NCI-H2107 treated with DMSO at 0.1 percent for 48 hours (cell line): ENCODE results near the gene PTPRU.

Experiments used
- DNase-seq: peaks from one replicate; lab custom pipeline; 2025; ENCODE audit not compliant: unreplicated experiment; lab: John Stamatoyannopoulos, UW

Gene PTPRU

GRCh38 chr1:29330089-29330488, 93.8 kb downstream of the PTPRU start:
- no peak for DNase-seq

- no peak for DNase-seq
Observed at GRCh38 chr1:29330856-29331255, 94.5 kb downstream of the PTPRU start.

GRCh38 chr1:29331309-29331708, 95.0 kb downstream of the PTPRU start:
- DNase-seq = no peak

GRCh38 chr1:29331729-29332128, 95.4 kb downstream of the PTPRU start:
- DNase-seq = no peak

- peak; percentile 11 for DNase-seq
Observed at GRCh38 chr1:29332204-29332603, 95.9 kb downstream of the PTPRU start.

- peak; percentile 19 for DNase-seq
Observed at GRCh38 chr1:29333008-29333407, 96.7 kb downstream of the PTPRU start.

GRCh38 chr1:29335573-29335972, 99.3 kb downstream of the PTPRU start:
- no peak for DNase-seq

GRCh38 chr1:29338908-29339575, 102.7 kb downstream of the PTPRU start:
- DNase-seq = no peak

GRCh38 chr1:29341936-29342335, 105.6 kb downstream of the PTPRU start:
- no peak for DNase-seq

- DNase-seq = no peak
Observed at GRCh38 chr1:29342351-29342750, 106.0 kb downstream of the PTPRU start.

- no peak for DNase-seq
Observed at GRCh38 chr1:29342983-29343382, 106.7 kb downstream of the PTPRU start.

GRCh38 chr1:29343476-29343875, 107.2 kb downstream of the PTPRU start:
- no peak for DNase-seq

GRCh38 chr1:29343908-29344307, 107.6 kb downstream of the PTPRU start:
- no peak for DNase-seq

- DNase-seq = no peak
Observed at GRCh38 chr1:29344336-29344735, 108.0 kb downstream of the PTPRU start.

- no peak for DNase-seq
Observed at GRCh38 chr1:29346576-29346975, 110.3 kb downstream of the PTPRU start.

GRCh38 chr1:29349871-29350491, 113.7 kb downstream of the PTPRU start:
- no peak for DNase-seq

GRCh38 chr1:29352719-29353420, 116.5 kb downstream of the PTPRU start:
- no peak for DNase-seq

GRCh38 chr1:29354511-29355098, 118.3 kb downstream of the PTPRU start:
- DNase-seq = no peak

- no peak for DNase-seq
Observed at GRCh38 chr1:29355375-29355774, 119.1 kb downstream of the PTPRU start.

GRCh38 chr1:29356663-29357062, 120.3 kb downstream of the PTPRU start:
- DNase-seq = no peak

GRCh38 chr1:29357452-29357851, 121.1 kb downstream of the PTPRU start:
- no peak for DNase-seq

- DNase-seq = no peak
Observed at GRCh38 chr1:29358183-29358582, 121.9 kb downstream of the PTPRU start.
